Ishikawa (cell line): ENCODE data around the gene ACADSB.

Experiments used
- CEBPB ChIP-seq: IDR thresholded peaks from 2 replicates; pipeline ENCODE4 v1.6.1; 2012
- CREB1 ChIP-seq: IDR thresholded peaks from 2 replicates; pipeline ENCODE4 v1.6.1; 2012; ENCODE audit warnings: low read depth
- EGR1 ChIP-seq: IDR thresholded peaks from 2 replicates; pipeline ENCODE4 v1.6.1; 2012
- EP300 ChIP-seq: IDR thresholded peaks from 2 replicates; pipeline ENCODE4 v1.6.1; 2012; ENCODE audit warnings: borderline replicate concordance
- FOXM1 ChIP-seq: IDR thresholded peaks from 2 replicates; pipeline ENCODE4 v1.6.1; 2012; ENCODE audit warnings: low read depth, borderline replicate concordance
- MAX ChIP-seq: IDR thresholded peaks from 2 replicates; pipeline ENCODE4 v1.6.1; 2012
- NFIC ChIP-seq: IDR thresholded peaks from 2 replicates; pipeline ENCODE4 v1.6.1; 2012
- RAD21 ChIP-seq: IDR thresholded peaks from 2 replicates; pipeline ENCODE4 v1.6.1; 2012; ENCODE audit warnings: low read depth
- REST ChIP-seq: IDR thresholded peaks from 2 replicates; pipeline ENCODE4 v1.6.1; 2012; ENCODE audit warnings: low read depth, mild to moderate bottlenecking
- TAF1 ChIP-seq: IDR thresholded peaks from 2 replicates; pipeline ENCODE4 v1.6.1; 2012; ENCODE audit warnings: low read depth, mild to moderate bottlenecking
- TCF12 ChIP-seq: IDR thresholded peaks from 2 replicates; pipeline ENCODE4 v1.6.1; 2012; ENCODE audit warnings: low read depth
- TEAD4 ChIP-seq: IDR thresholded peaks from 2 replicates; pipeline ENCODE4 v1.6.1; 2012
- YY1 ChIP-seq: IDR thresholded peaks from 2 replicates; pipeline ENCODE4 v1.6.1; 2012; ENCODE audit warnings: low read depth
- ZBTB7A ChIP-seq: IDR thresholded peaks from 2 replicates; pipeline ENCODE4 v1.6.1; 2012; ENCODE audit warnings: low read depth
- TF ChIP-seq, protein P1 (sequence below): IDR thresholded peaks from 2 replicates; pipeline ENCODE4 v1.6.1; 2012

Gene ACADSB

DNA sequence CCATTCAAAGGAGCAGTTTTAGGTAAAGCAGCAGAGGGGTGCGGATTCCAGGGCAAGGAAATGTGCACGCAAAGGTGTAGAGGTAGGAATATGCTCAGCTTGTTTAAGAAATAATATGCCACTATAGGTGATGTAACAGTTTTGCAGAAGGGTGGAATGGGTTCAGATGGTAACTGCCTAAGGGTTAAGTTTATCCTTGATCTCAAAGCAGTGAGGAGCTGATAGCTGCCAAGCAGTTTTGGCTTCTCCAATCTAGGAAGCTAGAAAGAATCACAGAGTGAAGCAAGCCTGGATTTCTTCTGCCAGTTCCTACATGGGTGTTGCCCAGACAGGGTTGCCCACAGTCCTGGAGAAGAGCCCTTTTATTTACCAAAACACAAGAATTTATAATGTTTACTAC, 6.0 kb downstream of the ACADSB start:
- TF ChIP-seq CREB1 (no peak), FOXM1 (no peak)

DNA sequence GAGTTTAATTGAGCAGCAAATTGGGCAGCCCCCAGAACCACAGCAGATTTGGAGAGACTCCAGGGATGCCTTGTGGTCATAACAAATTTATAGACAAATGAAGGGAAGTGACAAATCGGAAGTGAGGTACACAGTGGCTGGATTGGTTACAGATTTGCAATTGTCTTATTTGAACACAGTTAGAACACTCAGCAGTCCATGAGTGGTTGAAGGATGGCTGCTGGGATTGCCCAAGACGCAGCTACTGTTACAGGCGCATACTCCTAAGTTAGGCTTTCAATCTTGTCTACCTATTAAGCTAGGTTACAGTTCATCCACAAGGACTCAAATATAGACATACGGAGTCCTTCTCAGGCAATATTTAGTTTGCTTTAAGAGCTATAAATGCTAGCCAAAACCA, 7.4 kb downstream of the ACADSB start:
- TF ChIP-seq YY1 (no peak), CREB1 (no peak), CEBPB (no peak), REST (no peak), MAX (no peak), TCF12 (no peak), RAD21 (no peak)
- TF ChIP-seq, protein P1, sequence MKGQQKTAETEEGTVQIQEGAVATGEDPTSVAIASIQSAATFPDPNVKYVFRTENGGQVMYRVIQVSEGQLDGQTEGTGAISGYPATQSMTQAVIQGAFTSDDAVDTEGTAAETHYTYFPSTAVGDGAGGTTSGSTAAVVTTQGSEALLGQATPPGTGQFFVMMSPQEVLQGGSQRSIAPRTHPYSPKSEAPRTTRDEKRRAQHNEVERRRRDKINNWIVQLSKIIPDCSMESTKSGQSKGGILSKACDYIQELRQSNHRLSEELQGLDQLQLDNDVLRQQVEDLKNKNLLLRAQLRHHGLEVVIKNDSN: no peak

- TF ChIP-seq CEBPB: no peak
- no peak for TF ChIP-seq TAF1
- no peak for TF ChIP-seq CREB1
- TF ChIP-seq YY1: no peak
- no peak for TF ChIP-seq TEAD4
Observed at GRCh38 chr10:123017421-123018165, 8.8 kb downstream of the ACADSB start.

- no peak for TF ChIP-seq REST
- TF ChIP-seq CREB1: no peak
- TF ChIP-seq EP300: no peak
- no peak for TF ChIP-seq NFIC
- TF ChIP-seq CEBPB: no peak
- no peak for TF ChIP-seq TEAD4
- no peak for TF ChIP-seq MAX
- no peak for TF ChIP-seq EGR1
- no peak for TF ChIP-seq YY1
- TF ChIP-seq FOXM1: no peak
- TF ChIP-seq TAF1: no peak
- TF ChIP-seq RAD21: no peak
- TF ChIP-seq TCF12: no peak
- TF ChIP-seq, protein P1: no peak
- no peak for TF ChIP-seq ZBTB7A
Observed at GRCh38 chr10:123018531-123018930, 9.7 kb downstream of the ACADSB start.

GRCh38 chr10:123019264-123019663, 10.5 kb downstream of the ACADSB start:
- TF ChIP-seq TAF1: no peak
- no peak for TF ChIP-seq ZBTB7A
- no peak for TF ChIP-seq NFIC
- no peak for TF ChIP-seq CEBPB
- no peak for TF ChIP-seq FOXM1
- no peak for TF ChIP-seq TCF12
- TF ChIP-seq RAD21: no peak

- TF ChIP-seq EGR1 (no peak), YY1 (no peak)
Observed at GRCh38 chr10:123019941-123020703, 11.3 kb downstream of the ACADSB start.

DNA sequence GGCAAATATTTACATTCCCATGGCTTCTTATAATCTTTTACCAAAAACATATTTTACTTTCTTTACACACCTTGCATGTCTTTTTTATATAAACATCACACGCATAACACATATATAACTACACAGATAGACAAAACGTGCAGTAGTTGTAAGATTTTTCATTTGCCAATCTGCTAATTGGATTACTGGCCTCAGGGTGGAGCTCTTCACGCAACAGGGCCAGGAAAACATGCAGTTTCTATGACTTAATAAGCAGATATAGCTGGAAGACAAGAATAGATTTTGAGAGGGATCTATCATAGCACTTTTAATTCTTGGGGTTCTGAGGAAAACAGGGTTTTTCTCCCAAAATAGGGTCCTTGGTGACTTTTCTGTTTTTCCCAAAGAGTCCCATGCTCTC, 12.7 kb downstream of the ACADSB start:
- TF ChIP-seq RAD21 (peak; percentile 39; the same call in 1 of the 2 replicates), TEAD4 (no peak)
